NCI-H146 treated with DMSO at 0.1 percent for 48 hours (cell line): Measurements from ENCODE around the gene ARSG.
A peak's percentile ranks its signal among the peaks of the same experiment; 100 is the strongest.
"Not testable (repeated sequence)": the region's sequence is repeated elsewhere in the genome, so short reads cannot be mapped to it uniquely, and the experiment has no call there.

Experiments used
- DNase-seq: peaks from one replicate; lab custom pipeline; 2025; ENCODE audit not compliant: unreplicated experiment; lab: John Stamatoyannopoulos, UW

Gene ARSG

GRCh38 chr17:68365469-68365868, 74.2 kb downstream of the ARSG start:
- no peak for DNase-seq

DNA sequence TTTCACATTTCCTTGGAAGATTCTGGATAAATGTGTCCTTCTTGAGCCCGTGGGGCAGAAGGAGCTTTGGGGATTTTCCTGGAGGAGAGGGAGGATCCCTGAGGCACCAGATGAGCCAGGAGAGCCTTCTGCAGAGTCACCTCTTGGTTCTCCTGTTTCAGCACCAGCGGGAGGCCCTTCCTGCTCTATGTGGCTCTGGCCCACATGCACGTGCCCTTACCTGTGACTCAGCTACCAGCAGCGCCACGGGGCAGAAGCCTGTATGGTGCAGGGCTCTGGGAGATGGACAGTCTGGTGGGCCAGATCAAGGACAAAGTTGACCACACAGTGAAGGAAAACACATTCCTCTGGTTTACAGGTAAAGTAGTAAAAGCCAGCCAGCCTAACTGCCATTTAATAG, 77.1 kb downstream of the ARSG start:
- no peak for DNase-seq

- DNase-seq, result no peak
Measured at GRCh38 chr17:68375566-68375965, 84.3 kb downstream of the ARSG start.

DNA sequence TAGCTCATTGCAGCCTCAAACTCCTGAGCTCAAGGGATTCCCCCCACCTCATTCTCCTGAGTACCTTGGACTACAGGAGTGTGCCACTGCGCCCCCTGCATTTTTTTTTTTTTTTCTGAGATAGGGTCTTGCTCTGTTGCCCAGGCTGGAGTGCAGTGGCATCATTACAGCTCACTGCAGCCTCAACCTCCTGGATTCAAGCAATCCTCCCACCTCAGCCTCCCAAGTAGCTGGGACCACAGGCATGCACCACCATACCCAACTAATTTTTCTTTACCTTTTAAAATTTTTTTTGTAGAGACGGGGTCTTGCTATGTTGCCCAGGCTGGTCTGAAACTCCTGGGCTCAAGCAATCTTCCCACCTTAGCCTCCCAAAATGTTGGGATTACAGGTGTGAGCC, 84.9 kb downstream of the ARSG start:
- not testable (repeated sequence) for DNase-seq

DNA sequence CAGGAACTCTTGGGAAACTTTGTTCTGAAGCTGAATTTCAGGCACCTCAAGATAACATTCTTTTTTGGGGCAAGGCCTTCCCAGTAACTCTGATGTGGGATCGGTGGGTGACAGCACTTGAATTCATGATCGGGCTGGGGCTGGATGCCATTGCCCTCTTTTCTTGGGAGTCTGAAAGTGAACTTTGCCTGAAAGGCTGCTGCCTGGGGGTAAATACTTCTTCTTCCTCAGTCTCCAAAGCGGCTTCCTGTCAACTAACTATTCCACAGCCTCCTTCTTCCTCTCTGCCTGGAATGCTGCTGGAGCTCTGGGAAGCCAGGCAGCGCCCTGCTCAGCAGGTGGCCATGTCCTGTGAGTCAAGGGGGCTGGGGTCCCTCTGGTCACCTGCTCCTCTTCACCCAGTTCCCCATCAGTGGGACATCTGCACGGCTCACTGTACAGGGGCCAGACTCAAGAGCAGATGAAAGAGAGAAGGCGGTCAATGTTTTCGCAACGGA, 86.5 kb downstream of the ARSG start:
- peak; percentile 64 for DNase-seq

GRCh38 chr17:68378268-68379176, 87.2 kb downstream of the ARSG start:
- peak; percentile 70 for DNase-seq

GRCh38 chr17:68379177-68379510, 87.8 kb downstream of the ARSG start:
- no peak for DNase-seq

DNA sequence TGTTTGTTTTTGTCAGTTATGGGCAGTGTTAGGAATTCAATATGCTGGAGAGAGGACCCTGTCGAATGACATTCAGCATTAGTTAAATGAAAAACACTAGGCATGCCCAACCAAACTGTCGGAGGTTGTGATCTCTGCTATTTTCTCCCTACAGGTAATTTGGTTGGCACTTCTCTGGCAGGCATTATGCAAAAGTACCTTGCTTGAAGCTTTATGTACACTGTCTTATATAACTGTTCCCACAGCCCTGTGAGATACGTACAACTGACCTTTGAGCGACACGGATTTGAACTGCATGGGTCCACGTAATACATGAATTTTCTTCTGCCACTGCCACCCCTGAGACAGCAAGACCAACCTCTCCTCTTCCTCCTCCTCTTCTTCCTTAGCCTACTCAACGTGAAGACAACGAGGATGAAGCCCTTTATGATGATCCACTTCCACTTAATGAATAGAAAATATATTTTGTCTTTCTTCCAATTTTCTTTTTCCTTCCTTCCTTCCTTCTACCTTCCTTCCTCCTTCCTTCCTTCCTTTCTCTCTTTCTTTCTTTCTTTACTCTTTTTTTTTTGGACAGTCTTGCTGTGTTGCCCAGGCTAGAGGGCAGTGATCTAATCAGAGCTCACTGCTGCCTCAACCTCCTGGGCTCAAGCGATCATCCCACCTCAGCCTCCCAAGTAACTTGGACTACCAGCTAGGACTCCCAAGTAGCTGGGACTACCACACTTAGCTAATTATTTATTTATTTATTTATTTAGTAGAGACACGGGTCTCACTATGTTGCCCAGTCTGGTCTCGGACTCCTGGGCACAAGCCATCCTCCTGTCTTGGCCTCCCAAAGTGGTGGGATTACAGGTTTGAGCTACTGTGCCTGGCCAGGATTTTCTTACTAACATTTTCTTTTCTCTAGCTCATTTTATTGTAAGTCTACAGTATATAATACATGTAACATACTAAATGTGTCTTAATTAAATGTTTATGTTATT, 88.7 kb downstream of the ARSG start:
- DNase-seq, result no peak

DNA sequence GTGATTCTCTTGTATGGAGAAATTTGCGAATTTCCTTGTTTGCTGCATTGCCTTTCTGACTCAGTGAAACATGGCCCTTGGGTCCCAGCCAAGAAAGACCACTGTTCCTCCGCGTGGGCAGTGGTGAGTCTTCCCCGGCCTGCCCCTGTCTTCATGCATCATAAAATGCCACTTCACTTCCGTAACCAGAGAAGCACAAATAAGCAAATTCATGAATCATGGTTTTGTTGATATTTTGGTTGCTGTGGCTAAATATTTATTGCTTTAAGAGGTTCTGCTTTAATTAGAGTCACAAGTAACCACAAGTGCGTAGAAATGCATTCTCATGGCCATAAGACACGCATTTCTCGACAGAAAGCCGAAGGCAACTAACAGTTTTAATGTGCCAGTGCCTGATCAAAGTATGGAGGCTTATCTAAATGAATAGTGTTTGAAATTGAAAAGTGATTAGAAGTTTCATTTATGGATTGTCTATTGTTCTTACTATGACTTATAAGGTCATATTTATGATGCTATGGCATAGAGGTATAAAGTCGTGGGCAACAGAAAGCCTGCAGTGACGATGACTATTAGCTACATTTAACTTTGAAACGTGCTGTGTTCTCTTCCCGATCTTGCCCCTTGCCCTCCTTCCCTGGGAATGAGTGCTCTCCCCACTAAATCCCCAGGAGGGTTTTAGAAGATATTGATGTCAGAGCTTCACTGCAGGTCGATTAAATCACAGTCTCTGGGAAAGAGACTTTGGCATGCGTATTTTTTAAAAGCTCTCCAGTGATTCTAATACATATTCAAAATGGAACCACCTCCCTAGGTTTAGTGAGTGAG, 90.0 kb downstream of the ARSG start:
- DNase-seq, result no peak

DNA sequence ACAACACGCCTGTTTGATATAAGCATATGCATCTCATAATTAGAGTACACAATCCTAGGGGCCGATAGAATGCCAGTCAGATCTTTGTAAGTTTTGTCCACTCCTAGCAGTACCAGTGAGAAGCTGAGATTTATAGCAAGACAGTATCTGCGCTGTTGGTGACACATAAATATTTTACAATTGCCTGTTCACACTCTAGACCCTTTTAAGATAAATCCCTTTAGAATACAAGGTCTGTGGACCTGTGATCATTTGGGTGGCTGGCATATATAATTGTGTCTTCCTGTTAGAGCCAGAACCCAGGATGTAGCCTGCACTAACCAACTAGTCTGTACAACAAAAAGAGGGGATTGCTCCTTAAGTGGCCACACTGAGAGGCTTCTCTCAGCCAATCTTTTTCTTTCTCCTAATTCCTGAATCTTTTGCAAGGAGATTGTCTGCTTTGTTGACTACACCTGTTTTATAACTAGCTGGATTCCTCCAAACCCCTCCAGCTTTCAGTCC, 91.3 kb downstream of the ARSG start:
- no peak for DNase-seq

GRCh38 chr17:68383120-68383442, 91.8 kb downstream of the ARSG start:
- DNase-seq, result no peak

DNA sequence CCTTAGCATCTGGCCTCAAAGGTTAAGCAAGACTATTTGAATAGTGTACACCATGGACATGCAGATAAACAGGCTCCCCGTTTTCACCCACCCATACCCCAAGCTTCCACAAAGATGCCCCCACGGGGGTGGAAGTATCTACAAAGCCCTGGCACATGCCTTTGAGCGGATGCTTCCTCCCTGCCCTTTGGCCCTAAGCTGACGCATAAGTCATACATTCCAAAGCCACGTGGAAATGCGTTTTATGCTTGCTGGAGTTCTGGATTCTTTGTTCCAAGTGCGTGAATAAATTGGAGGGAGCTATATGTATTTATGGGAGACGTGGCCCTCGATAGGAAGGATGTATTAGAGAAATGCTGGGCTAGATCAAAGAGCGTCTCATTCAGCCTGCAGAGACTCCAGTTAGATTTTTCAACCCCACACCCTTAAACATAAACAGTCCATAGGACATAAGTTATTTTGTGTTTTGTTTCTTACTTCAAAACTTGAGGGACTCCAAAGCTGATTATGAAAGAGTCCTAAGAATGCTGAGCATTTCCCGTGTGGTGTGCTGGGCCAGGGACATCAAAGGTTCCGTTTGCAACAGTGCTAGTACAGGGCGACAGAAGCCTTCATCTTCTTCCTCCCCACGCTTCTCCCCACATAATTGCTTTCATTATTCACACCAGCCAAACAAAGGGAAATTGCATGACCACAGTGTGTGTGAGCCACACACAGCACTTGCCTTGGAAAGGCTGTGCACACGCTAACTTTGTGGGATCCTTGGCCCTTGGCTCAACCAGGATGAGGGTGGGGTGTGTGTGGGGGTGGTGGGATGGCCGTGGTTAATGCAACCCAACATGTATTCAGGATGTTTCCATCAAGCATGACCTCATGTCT, 92.4 kb downstream of the ARSG start:
- no peak for DNase-seq

DNA sequence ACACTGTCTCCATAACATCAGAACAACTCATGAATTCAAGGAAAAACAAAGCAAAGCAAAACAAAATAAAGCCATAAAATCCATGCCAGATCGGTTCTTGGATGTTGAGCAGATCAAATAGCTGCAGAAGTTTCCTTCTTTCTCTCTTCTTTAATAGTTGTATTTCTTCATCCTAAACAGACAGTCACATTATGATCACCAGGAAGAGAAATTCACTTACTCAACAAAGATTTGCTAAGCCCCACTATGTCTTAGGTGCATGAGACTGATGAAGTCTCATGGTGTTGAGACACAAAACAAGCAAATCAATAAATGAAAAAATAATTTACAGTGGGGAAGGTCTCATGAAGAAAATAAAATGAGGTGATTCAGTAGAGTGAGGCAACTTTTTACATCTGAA, 93.2 kb downstream of the ARSG start:
- no peak for DNase-seq

GRCh38 chr17:68384941-68385340, 93.6 kb downstream of the ARSG start:
- no peak for DNase-seq

GRCh38 chr17:68385490-68386215, 94.4 kb downstream of the ARSG start:
- DNase-seq, result no peak

- DNase-seq, result no peak
Measured at GRCh38 chr17:68387435-68388218, 96.3 kb downstream of the ARSG start.

DNA sequence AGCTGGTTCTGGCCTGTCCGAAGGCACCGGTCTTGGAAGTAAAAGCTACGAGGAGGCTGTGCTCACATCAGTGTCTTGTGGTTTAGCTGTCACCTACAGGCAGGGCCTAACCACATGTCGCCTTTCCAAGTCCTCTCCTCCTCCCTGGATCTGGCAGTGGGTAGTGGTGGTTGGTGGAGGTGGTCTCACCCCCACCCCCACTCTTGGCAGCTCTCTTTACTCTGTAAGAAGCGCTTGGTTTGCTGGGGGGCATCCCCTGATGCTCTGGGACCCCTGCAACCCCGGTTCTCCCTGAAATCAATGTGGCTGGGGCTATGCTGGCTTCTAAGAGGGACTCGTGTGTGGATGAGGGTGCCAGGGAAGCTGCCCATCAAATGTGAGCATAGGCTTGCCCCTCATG, 97.7 kb downstream of the ARSG start:
- no peak for DNase-seq

DNA sequence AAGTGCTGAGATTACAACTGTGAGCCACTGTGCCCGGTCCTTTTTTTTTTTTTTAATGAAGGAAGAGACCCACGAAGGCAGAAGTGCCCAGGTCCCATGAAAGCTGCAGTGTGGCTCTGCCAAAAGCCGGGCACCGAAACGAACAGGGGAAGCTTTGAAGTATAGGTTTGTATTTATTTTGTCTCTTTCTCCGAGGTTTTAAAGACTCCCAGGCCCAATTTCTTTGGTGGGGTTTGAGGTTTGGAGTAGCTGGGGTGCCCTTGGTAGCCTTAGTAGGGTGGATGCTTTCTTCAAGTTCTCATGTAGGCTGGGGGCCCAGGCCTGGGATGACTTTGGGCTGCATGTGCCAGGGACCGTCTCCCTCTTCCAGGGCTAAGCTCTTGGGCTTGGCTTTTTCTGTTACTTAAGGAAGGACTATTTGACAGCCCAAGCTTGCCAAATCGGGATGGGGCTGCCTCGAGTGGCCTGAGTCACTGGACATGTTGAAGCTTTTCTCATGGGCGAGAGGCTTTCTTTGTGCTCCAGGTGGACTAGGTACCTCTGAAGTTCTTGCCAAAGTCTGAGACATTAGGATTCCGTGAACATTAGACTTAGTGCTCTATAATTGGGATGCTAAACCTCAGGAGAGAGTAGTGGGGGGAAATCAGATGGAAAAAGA, 99.7 kb downstream of the ARSG start:
- no peak for DNase-seq
